HPDE6-E6E7 (cell line): ENCODE data around the gene HOGA1.

Experiments used
- DNase-seq: peaks from one replicate; pipeline ENCODE4 v3.0.0; 2011; ENCODE audit warnings: missing footprints; ENCODE audit errors: extremely low spot score

Gene HOGA1

GRCh38 chr10:97578171-97578844 is 5.9 kb upstream of the HOGA1 start:
- no peak for DNase-seq

GRCh38 chr10:97580421-97581367 is 3.5 kb upstream of the HOGA1 start:
- no peak for DNase-seq

- DNase-seq = no peak
Measured at GRCh38 chr10:97582169-97582568, 2.0 kb upstream of the HOGA1 start.

- no peak for DNase-seq
Measured at GRCh38 chr10:97583476-97583875, 713 bp upstream of the HOGA1 start.

- no peak for DNase-seq
Measured at GRCh38 chr10:97584798-97585438, 729 bp downstream of the HOGA1 start.

- no peak for DNase-seq
Measured at GRCh38 chr10:97585439-97585811, 1.2 kb downstream of the HOGA1 start.

GRCh38 chr10:97587183-97587582 is 3.0 kb downstream of the HOGA1 start:
- no peak for DNase-seq

GRCh38 chr10:97589479-97589878 is 5.3 kb downstream of the HOGA1 start, which contains the start of gene C10orf62:
C10orf62 (plus strand) TSS chr10:97589721; CDS start chr10:97589898, 177 bp downstream.
- no peak for DNase-seq

GRCh38 chr10:97590082-97590747 is 6.0 kb downstream of the HOGA1 start:
- DNase-seq = no peak

GRCh38 chr10:97590748-97591495 is 6.7 kb downstream of the HOGA1 start:
- DNase-seq = no peak

- DNase-seq = no peak
Measured at GRCh38 chr10:97593421-97593820, 9.2 kb downstream of the HOGA1 start.

GRCh38 chr10:97596101-97597082 is 12.2 kb downstream of the HOGA1 start:
- DNase-seq = peak; percentile 86

GRCh38 chr10:97597778-97598177 is 13.6 kb downstream of the HOGA1 start:
- no peak for DNase-seq

GRCh38 chr10:97598407-97599271 is 14.4 kb downstream of the HOGA1 start:
- DNase-seq = no peak

GRCh38 chr10:97599272-97599619 is 15.1 kb downstream of the HOGA1 start:
- no peak for DNase-seq

- DNase-seq = no peak
Measured at GRCh38 chr10:97600616-97601015, 16.4 kb downstream of the HOGA1 start.

- no peak for DNase-seq
Measured at GRCh38 chr10:97601268-97602215, 17.4 kb downstream of the HOGA1 start.

GRCh38 chr10:97607095-97607636 is 23.0 kb downstream of the HOGA1 start:
- no peak for DNase-seq
